OCI-LY7 (cell line): ENCODE results near the gene ASCL5.

ENCODE experiments used
- EZH2phosphoT487 ChIP-seq: fragments of 200-600 bp; sonication (generic); IDR thresholded peaks from 2 replicates; pipeline ENCODE4 v1.6.1; 2018; ENCODE audit warnings: low read depth, borderline replicate concordance, mild to moderate bottlenecking, mixed run types, antibody characterized with exemption, low read length, moderate library complexity, mixed read lengths
- TF ChIP-seq, protein P1 (sequence below): fragments of 200-600 bp; sonication (generic); conservative IDR thresholded peaks from 2 replicates; pipeline ENCODE4 v1.5.1; 2014; ENCODE audit warnings: mild to moderate bottlenecking, antibody characterized with exemption, low read length, moderate library complexity, mixed read lengths

DNA sequence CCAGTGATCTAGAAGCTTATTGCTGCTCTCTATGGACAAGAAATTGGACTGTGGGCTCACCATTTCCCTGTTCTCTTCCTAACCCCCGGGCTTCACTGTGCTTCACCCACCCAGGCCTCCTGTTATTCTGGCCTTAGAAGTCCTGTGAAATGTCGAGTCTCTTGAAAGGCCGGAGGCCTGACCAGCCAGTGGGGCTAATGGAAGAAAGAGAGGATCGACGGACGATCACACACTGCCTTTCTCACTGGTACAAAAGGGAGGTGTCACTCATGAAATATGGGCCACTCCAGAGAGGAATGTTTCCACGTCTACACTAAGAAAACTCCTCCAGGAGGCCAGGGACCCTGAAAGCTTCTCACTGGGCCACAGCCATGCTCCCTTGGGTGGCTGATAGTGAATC is 50.9 kb downstream of the ASCL5 start:
- TF ChIP-seq, protein P1, sequence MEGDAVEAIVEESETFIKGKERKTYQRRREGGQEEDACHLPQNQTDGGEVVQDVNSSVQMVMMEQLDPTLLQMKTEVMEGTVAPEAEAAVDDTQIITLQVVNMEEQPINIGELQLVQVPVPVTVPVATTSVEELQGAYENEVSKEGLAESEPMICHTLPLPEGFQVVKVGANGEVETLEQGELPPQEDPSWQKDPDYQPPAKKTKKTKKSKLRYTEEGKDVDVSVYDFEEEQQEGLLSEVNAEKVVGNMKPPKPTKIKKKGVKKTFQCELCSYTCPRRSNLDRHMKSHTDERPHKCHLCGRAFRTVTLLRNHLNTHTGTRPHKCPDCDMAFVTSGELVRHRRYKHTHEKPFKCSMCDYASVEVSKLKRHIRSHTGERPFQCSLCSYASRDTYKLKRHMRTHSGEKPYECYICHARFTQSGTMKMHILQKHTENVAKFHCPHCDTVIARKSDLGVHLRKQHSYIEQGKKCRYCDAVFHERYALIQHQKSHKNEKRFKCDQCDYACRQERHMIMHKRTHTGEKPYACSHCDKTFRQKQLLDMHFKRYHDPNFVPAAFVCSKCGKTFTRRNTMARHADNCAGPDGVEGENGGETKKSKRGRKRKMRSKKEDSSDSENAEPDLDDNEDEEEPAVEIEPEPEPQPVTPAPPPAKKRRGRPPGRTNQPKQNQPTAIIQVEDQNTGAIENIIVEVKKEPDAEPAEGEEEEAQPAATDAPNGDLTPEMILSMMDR = no peak
- no peak for TF ChIP-seq EZH2phosphoT487
